Endothelial cell of hepatic sinusoid (primary cell): ENCODE measurements around the gene BPHL.
"Not testable (repeated sequence)": the region's sequence is repeated elsewhere in the genome, so short reads cannot be mapped to it uniquely, and the experiment has no call there.

ENCODE experiments used
- in situ Hi-C: cut with HindIII; loops from 2 replicates; pipeline ENCODE4 v1.10.0; 2017; ENCODE audit warnings: low sequenced_read_pairs

Gene BPHL

DNA sequence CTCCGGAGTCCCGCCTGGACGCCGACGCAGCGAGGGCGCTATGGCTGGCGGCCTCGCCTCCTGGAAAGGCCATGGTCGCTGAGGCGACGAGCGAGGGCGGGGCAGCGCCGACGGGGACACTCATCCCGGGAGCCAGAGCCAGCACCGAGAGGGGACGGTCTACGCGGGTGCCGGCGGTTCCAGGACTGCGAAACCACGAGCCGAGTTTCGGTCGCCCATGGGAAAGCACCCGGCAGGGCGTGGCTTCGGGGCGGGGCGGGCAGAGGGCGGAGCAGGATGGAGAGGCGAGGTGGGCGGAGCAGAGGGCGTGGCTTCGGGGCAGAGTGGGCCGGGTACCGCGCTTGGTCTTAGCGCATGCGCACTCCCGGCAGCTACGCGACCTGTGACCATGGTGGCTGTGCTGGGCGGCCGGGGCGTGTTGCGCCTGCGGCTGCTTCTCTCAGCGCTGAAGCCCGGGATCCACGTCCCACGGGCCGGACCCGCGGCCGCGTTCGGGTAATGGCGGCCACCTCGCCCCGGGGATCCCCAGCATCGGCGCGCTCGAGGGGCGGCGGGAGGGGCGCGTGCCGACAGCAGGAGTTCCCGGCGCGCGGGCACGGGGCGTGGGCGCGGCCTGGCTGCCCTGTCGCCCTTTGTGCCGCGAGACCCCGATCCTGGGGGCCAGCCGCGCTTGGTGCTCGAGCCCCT, at the start of gene BPHL:
Gene BPHL, plus strand, starts transcription at position 359 of the 687 bp plus-strand sequence. Its CDS starts 30 bp downstream, at position 389.
- in situ Hi-C loops, result no loop called here

DNA sequence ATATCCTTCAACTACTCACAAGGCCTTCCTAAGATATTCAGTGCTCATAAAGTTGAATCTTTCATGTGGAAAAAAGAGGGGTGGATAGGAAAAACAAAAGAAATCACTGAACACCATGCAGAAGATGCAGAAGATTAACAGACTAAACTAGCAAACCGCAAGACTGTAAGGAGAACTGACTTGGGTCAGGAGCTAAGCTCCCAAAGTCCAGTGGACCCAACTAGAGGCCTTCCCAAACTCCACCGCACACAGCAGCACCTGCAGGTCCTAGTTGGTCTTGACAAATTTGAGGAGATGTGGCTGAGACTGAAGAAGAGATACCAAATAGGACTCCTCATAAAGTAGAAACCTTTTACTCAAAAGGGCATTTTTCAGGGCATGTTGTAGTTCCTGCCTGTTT, 46.9 kb upstream of the BPHL start:
- in situ Hi-C loops, result no loop called here

DNA sequence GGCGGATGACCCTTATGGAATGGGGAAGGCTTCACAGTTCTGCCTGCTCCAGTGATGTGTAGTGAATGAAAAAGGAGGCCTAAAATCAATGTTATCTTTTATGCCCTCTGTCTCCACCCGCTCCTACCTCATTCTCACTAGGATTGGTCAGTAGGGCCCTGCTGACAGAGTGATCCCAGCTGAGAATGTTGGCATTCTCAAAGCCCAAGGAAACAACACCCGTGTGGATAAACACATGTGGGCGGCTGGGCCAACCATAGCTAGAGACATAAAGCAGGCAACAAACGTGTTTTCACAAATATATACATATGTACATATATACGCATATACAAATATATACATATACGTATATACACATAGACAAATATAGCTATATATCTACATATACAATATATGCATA, 45.7 kb upstream of the BPHL start:
- in situ Hi-C loops, result no loop called here

DNA sequence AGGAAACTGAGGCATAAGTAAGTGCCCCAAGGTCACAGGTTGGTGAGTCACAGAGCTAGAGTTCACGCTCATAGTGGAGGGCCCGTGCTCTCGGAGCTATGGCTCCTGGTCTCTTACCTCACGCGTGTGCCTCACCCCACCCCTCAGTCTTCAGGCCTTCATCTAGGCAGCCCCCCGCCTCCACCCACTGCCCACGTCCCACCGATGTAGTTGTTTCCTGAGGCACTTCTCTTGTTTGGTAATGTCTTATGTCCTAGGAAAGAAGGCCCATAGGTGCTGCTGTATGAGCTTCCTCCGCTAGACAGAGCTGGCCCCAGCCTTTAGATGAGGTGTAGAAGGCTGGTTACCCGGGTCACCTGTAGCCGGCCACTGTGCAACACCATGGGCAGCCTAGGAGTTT, 45.1 kb upstream of the BPHL start:
- in situ Hi-C loops, result no loop called here

DNA sequence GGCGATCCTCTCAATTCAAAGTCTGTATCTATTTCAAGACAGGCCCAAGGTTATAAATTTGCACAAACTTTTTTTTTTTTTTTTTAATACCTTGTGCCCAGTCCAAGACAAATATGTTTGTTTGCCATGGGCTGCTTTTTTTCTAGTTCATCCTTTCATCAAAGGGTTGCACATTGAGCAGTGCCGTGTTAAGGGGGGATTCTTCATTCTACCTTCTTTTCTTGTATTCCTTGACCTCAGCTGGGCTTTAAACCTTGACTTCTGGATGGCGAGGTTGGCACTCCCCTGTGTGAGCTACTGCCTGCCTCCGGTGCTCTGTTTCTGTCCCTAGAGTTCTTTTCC, 42.8 kb upstream of the BPHL start:
- in situ Hi-C loops, result no loop called here

DNA sequence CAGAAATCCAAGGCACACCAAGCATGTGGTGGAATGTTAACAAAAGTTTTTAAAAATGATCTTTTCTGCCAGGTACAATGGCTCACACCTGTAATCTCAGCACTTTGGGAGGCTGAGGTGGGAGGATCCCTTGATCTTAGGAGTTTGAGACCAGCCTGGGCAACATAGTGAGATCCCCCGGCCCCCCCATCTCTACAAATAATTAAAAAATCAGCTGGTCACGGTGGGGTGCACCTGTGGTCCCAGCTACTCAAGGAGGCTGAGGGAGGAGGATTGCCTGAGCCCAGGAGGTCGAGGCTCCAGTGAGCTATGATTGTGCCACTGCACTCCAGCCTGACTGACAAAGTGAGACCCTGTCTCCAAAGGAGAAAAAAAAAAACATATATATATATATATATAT, 42.2 kb upstream of the BPHL start:
- in situ Hi-C loops, result no loop called here

DNA sequence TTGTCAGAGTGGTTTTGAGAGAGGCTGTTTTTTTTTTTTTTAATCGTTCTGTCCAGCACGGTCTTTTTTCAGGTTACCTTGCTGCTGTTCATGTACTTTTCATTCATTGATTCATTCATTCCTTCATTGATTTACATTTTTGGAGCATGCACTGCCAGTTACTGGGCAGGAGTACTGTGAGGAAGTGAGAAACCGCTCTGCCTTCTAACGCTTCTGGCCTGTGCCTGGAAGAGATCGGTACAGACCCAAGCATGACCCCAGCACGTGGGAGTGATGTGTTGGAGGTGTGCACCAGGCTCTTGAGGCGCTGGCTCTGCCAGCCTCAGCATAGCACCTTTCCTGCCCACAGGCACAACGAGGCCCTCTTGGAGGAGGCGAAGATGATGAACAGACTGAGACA, 41.1 kb upstream of the BPHL start:
- in situ Hi-C loops, result no loop called here

DNA sequence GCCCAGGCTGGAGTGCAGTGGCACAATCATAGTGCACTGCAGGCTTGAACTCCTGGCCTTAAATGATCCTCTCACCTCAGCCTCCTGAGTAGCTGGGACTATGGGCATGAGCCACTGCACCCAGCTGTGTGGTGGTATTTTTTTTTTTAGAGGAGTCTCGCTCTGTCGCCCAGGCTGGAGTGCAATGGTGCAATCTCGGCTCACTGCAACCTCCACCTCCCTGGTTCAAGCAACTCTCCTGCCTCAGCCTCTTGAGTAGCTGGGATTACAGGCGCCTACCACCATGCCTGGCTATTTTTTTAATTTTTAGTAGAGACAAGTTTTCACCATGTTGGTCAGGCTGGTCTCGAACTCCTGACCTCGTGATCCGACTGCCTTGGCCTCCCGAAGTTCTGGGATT, 39.6 kb upstream of the BPHL start:
- in situ Hi-C loops, result not testable (repeated sequence)

DNA sequence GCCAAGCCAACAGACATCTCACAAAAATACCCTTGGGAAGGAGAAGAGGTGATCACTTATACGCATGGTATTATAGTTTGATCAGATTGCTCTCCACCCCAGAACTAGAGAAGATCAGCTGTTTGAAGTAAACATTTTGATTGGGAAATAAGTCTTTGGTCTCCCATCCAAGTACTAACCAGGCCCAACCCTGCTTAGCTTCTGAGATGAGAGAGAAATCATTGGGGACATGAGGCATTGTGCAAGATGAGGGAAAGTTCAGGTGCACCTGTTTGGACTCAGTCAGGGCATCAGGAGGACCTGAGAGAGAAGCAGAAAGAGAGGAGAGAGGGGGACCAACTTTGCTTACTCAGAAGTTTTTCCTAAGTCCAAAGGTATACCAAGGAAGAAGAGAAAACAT, 38.8 kb upstream of the BPHL start:
- in situ Hi-C loops, result no loop called here

DNA sequence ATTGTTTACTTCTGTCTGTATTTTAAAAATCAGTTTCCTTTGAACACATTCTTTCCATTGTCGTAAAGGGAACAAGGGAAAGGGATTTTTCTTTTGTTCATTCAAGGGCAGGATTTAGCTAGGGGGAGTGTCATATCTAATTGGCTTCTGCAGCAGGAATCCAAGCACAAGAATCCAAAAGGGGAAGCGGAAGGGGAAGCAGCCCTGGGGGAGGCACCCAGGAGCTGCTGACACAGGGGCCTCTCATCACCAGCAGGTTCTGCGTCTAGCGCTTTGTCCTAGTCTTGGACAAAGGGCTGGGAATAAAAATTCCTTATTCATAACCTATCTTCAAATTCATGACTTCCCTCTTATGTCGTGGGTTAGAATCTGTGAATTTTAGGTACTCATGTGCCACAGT, 36.6 kb upstream of the BPHL start:
- in situ Hi-C loops, result no loop called here

DNA sequence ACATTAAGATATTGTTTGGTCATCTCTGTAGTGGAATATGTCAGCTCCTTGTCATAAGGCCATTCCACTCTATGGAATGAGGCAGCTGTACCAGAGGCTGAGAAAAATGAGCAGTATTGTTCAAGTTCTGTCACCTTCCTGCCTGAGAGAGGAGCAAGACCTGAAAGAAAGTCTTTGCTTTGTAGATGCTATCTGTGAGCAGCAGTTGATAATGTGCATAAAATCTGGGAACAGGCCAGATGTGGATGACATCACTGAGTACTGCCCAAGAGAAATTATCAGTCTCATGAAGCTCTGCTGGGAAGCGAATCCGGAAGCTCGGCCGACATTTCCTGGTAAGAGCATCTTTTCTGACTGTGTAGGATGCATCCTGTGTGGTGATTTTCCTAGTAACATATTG, 33.4 kb upstream of the BPHL start:
- in situ Hi-C loops, result loop anchor here (5.0 kb wide), 1 partner anchor 97 kb away; no protein-coding TSS in a partner anchor

DNA sequence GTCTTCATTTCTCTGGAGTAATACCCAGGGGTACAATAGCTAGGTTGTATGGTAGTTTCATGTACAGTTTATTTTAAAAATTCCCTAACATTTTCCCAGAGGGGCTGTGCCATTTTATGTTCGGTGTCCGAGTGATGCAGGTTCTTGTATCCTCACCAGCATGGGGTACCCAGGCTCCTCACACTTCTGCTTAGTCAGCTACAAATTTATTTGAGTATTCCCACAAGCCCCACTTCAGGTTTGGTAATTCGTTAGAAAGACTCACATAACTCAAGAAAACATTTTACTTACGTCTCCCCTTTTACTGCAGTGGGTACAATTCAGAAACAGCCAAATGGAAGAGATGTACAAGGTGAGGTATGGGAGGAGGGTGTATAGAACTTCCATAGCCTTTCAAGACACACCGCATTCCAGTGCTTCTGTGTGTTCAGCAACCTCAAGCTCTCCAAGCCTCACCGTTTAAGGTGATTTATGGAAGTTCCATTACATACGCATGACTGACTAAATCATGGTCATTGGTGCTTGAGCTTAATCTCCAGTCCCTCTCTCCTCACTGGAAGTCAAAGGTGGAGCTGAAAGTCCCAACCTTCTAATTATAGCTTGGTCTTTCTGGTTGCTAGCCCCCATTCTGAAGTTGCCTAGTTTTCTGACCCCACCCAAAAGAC, 32.1 kb upstream of the BPHL start:
- in situ Hi-C loops, result loop anchor here (5.0 kb wide), 1 partner anchor 96 kb away; no protein-coding TSS in a partner anchor

DNA sequence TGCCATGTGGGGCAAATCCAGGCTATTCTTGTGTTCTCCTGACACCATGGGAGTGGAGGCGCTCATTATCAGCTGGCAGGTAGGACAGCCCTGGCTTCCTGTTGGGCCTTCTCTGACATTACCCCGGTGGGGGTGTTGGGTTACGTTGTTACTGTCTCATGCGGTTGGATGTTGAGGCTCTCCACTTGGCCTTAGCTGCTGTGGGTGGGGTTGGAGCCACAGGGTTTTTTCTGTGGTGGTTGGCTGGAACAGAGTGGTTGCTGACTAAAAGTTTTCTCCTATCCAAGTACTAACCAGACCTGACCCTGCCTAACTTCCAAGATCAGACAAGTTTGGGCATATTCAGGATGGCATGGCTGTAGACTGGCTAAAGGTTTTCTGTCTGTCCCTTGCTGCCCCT, 30.1 kb upstream of the BPHL start:
- in situ Hi-C loops, result loop anchor here (5.0 kb wide), 1 partner anchor 94 kb away; no protein-coding TSS in a partner anchor

DNA sequence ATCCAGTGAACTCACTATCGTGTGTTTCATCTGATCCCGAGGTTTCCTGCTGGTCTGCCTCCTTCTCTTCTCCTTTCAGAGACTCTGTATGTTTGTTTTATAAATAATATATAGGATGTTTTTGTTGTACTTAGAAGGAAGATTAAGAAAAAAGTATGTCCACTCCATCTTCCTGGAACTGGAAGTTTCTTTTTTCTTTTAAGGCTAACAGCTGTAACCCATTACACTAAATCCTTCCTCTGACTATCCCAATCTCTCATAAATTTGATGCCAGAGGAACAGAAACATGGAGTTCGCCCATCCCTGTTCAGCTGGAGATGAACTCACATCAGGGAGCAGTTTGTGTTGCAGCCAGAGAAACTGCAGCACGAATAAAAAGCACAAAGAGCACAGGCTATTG, 29.5 kb upstream of the BPHL start:
- in situ Hi-C loops, result loop anchor here (5.0 kb wide), 1 partner anchor 93 kb away; no protein-coding TSS in a partner anchor

DNA sequence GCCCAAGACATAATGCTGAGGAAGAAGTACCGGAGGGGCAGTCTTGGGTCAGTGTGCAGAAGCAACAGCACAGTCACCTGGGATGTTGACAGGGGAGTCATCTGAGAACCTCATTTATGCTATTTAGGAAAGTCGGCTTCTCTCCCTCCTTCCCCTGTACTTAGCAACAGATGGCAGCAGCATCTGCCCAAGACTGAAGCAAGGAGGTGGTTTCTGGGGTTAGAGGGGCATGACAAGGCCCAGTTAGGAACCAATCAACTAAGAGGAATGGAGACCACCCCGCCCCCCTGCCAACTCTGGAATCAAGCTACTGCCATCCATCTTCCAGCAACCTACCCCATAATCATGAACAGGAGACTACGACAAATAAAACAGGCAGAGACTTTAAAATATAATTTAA, 28.5 kb upstream of the BPHL start:
- in situ Hi-C loops, result no loop called here

DNA sequence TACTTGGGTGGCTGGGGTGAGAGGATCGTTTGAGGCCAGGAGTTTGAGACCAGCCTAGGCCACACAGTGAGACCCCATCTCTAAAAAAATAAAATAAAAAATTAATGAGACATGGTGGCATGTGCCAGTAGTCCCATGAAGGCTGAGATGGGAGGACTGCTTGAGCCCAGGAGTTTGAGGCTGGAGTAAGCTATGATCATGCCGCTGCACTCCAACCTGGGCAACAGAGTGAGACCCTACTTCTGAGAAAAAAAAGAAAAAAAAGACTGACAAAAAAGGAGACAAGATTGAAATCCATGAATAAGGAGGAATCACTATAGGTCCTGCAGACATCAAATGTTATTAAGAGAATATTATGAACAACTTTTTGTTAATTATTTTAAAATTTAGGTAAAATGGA, 23.7 kb upstream of the BPHL start:
- in situ Hi-C loops, result no loop called here

DNA sequence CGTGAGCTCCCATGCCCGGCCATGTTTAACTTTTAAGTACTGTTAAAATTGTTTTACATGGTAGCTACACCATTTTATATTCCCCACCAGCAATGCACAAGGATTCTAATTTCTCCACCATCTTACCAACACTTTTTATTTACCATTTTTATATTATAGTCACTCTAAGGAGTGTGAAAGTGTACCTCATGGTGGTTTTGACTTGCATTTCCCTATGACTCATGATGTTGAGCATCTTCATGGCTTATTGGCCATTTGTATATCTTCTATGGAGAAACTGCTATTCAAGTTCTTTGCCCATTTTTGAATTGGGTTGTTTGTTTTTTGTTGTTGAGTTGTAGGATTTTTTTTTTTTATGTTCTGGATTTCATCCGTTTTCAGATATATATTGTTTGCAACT, 15.6 kb upstream of the BPHL start:
- in situ Hi-C loops, result no loop called here

DNA sequence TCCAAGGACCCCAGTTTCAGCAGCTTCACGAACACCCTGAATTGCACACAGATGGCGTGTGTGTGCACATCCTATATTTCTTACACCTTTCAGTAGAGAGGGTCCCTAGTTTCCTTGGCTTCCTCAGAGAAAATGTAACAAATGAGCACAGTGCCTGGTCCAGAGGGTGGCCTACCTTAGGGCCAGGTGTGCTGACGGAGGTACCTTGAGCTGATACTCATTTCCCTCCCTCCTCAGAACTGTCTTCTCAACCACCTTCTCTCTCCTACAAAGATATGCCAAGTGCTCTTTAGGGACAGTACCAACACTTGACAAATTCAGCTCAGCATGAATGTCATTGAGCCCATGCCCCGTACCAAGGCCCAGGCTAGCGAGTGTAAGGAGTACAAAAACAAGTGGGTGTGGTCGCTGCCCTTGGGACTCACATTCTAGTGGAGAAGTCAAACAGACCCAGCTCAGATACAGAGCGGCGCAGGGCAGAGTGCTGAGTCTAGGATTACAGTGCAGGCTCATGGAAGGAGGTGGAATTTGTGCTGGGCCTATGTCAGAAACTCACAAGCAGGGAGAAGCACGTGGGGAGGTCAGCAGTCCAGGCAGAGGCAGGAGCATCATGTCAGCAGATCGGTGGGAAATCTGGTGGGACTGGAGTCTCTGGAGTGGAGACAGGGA, 9.6 kb upstream of the BPHL start:
- in situ Hi-C loops, result loop anchor here (5.0 kb wide), 1 partner anchor 97 kb away; no protein-coding TSS in a partner anchor

DNA sequence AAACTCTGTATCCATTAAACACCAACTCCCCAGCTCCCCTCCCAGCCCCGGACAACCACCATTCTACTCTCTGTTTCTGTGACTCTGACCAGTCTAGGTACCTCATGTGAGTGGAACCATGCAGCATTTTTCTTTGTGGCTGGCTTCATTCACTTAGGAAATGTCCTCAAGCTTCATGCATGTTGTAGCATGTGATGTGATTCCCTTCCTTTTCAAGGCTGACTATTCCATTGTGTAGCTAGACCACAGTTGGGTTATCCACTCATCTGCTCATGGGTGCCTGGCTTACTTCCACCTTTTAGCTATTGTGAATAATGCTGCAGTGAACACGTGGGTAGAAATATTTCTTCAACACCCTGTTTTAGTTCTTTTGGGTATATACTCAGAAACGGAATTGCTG, 8.8 kb upstream of the BPHL start:
- in situ Hi-C loops, result loop anchor here (5.0 kb wide), 1 partner anchor 97 kb away; no protein-coding TSS in a partner anchor

DNA sequence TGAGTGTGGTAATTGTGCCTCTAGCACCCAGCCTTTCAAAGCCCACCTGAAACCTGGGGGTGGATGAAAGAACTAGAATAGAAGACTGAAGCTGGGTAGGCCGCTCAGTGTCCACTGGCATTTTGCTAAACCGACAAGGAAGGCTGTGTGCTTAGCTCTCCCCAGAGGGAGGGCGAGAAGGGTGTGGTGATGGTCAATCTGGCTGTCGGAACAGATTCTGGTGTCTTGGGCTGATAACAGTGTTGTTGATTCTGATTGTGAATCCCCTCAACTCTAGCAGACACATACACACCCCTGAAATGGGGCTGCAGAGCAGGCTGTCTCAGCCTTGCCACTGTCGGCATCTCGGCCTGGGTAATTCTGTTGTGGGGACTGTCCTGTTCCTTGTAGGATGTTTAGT, 4.1 kb upstream of the BPHL start:
- in situ Hi-C loops, result no loop called here

DNA sequence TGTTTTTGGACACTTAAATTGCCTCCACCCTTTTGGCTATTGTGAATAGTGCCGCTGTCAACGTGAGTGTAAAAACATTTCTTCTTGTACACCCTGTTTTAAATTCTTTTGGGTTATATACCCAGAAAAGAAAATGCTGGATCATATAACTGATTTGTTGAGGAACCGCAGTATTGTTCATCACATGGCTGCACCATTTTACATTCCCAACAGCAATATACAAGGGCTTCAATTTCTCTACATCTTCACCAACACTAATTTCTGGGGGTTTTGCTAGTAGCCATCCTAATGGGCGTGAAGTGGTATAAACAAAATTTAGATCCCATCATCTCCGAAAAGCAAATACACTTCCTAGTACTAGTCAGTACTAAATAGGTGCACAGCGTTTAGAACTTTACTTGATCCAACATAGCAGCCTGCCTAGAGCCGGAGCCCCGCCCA, 579 bp upstream of the BPHL start:
- in situ Hi-C loops, result no loop called here
